GM19438 (cell line): ENCODE data around the gene RASGRP3.

Experiments used
- ATAC-seq: cut with Tn5 transposase; IDR thresholded peaks from one replicate; pipeline ENCODE4 v1.9.1; 2021; ENCODE audit warnings: low read depth; ENCODE audit not compliant: unreplicated experiment

The RASGRP3 gene

DNA sequence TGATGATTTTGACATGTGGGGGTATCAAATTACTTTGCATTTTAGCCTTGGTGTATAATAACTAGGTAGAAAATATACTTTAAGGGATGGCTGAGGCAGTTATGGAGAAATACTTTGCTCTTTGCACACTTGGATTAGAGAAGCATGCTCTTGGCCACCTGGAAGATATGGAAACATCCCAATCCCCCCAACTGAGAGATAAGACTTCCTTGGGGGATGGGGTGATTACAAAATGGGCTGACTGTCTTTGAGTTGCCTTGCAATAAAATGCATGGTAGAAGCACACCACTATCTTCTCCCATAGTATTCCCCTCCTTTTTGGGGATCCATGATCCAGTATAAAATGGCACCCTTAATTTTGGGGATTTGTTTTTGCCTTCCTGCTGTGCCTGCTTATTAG lies 137.7 kb downstream of the RASGRP3 start:
- no peak for ATAC-seq
